Measurements from ENCODE around the gene RPS6KL1.
A peak's percentile ranks its signal among the peaks of the same experiment; 100 is the strongest.

Gene RPS6KL1

GRCh38 chr14:74888164-74889158 is 34.6 kb downstream of the RPS6KL1 start:
- Histone ChIP-seq H3K27ac (ENCODE audit: low read length) (no peak overlapping the region), H3K36me3 (ENCODE audit: control insufficient read depth, insufficient read depth, low read length) (peaks cover 24% of the 10 kb centered on the region), H3K4me3 (ENCODE audit: low read length) (no peak overlapping the region), H3K27me3 (ENCODE audit: control insufficient read depth, insufficient read depth, low read length) (no peaks in the 10 kb centered on the region), H3K9me3 (ENCODE audit: control insufficient read depth, insufficient read depth, low read length) (no peaks in the 10 kb centered on the region), H3K4me1 (ENCODE audit: control insufficient read depth, insufficient read depth, low read length) (peaks cover 10% of the 10 kb centered on the region; the same call in 1 of the 2 replicates)
- 100% methylated on average over 1 of the region's 12 CpGs for WGBS (ENCODE audit: insufficient coverage, insufficient read length)
- no peak for DNase-seq (ENCODE audit: low read depth, low spot score)

DNA sequence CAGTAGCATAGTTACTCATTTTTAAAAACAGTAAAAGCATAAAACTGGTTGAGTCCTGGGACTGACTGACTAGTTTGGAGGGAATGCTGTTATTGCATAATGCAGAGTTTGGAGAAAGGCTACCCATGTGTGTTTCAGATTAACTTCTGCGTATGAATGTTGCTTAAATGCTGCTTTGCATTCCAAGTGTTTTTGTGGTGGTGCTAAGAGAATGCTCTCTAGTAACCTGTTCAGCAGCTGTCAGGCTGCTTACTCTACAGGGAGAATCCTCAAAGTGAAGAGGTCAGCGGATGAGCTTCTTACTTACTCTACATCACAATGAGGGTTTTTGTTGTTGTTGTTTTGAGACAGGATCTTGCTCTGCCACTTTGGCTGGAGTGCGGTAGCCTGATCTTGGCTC is 37.1 kb downstream of the RPS6KL1 start:
- Histone ChIP-seq H3K4me1 (ENCODE audit: control insufficient read depth, insufficient read depth, low read length) (peaks cover 10% of the 10 kb centered on the region; the same call in 1 of the 2 replicates), H3K27ac (ENCODE audit: low read length) (peak overlapping the region; percentile 25)

GRCh38 chr14:74882103-74882920 is 40.7 kb downstream of the RPS6KL1 start:
- DNase-seq (ENCODE audit: low read depth, low spot score), result no peak
- H3K4me3 ChIP-seq (ENCODE audit: low read length), result peak overlapping the region; percentile 94
- H3K9me3 ChIP-seq (ENCODE audit: control insufficient read depth, insufficient read depth, low read length), result no peaks in the 10 kb centered on the region
- no peaks in the 10 kb centered on the region for H3K27me3 ChIP-seq (ENCODE audit: control insufficient read depth, insufficient read depth, low read length)
- WGBS (ENCODE audit: insufficient coverage, insufficient read length), result no CpG with 5 or more reads among the region's 49 CpGs
- no peaks in the 10 kb centered on the region for H3K36me3 ChIP-seq (ENCODE audit: control insufficient read depth, insufficient read depth, low read length)
- peaks cover 10% of the 10 kb centered on the region; the same call in 1 of the 2 replicates for H3K4me1 ChIP-seq (ENCODE audit: control insufficient read depth, insufficient read depth, low read length)
- H3K27ac ChIP-seq (ENCODE audit: low read length), result no peak overlapping the region

More for the DNA sequence above, 37.1 kb downstream of the RPS6KL1 start:
- no CpG with 5 or more reads among the region's 3 CpGs for WGBS (ENCODE audit: insufficient coverage, insufficient read length)
- peak; percentile 48 for DNase-seq (ENCODE audit: low read depth, low spot score)
- Histone ChIP-seq H3K9me3 (ENCODE audit: control insufficient read depth, insufficient read depth, low read length) (no peaks in the 10 kb centered on the region), H3K36me3 (ENCODE audit: control insufficient read depth, insufficient read depth, low read length) (peaks cover 10% of the 10 kb centered on the region), H3K27me3 (ENCODE audit: control insufficient read depth, insufficient read depth, low read length) (no peaks in the 10 kb centered on the region), H3K4me3 (ENCODE audit: low read length) (no peak overlapping the region)

DNA sequence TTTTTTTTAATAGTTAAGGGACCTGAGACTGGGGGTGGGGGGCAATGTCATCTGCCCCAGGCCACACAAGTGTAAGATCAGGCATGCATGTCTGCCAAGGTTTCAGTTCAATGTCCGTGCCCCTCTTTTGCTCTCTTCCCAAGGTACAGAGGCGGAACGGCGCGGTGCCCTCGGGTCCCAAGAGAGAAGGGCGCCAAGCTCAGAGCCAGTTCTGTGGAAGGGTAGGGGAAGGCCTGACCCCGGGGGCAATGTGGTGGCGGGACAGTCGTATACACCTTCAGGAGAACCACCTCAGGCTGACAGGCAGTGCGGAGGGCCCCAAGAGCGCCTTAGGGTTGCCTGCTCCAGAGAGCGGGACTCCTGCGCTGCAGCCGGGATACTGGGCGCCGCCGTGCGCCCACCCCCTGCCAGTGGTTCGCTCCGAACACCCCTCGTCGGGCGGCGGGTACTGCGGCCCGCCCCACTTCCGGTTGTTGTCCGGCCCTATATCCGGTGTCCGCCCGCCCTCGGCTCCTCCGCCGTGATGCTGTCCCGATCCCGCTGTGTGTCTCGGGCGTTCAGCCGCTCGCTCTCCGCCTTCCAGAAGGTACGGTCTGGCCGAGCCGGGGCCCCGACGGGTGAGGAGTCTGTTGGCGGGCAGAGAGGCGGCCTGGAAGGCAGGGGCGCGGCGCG is 41.5 kb downstream of the RPS6KL1 start, which contains the start of gene DLST:
DLST (plus strand) TSS at position 486 of the 672 bp plus-strand sequence; CDS start at position 524, 38 bp downstream.
- Histone ChIP-seq H3K36me3 (ENCODE audit: control insufficient read depth, insufficient read depth, low read length) (no peaks in the 10 kb centered on the region), H3K27ac (ENCODE audit: low read length) (no peak within 1 kb of the TSS), H3K4me3 (ENCODE audit: low read length) (peak within 1 kb of the TSS; percentile 94), H3K4me1 (ENCODE audit: control insufficient read depth, insufficient read depth, low read length) (peaks cover 10% of the 10 kb centered on the region; the same call in 1 of the 2 replicates), H3K27me3 (ENCODE audit: control insufficient read depth, insufficient read depth, low read length) (no peaks in the 10 kb centered on the region), H3K9me3 (ENCODE audit: control insufficient read depth, insufficient read depth, low read length) (no peaks in the 10 kb centered on the region)
- WGBS (ENCODE audit: insufficient coverage, insufficient read length), result no CpG with 5 or more reads among the region's 53 CpGs
- peak; percentile 63 for DNase-seq (ENCODE audit: low read depth, low spot score)

- Histone ChIP-seq H3K4me1 (ENCODE audit: control insufficient read depth, insufficient read depth, low read length) (peaks cover 3% of the 10 kb centered on the region; the same call in 1 of the 2 replicates), H3K36me3 (ENCODE audit: control insufficient read depth, insufficient read depth, low read length) (no peaks in the 10 kb centered on the region), H3K4me3 (ENCODE audit: low read length) (no peak overlapping the region), H3K27me3 (ENCODE audit: control insufficient read depth, insufficient read depth, low read length) (no peaks in the 10 kb centered on the region), H3K27ac (ENCODE audit: low read length) (no peak overlapping the region), H3K9me3 (ENCODE audit: control insufficient read depth, insufficient read depth, low read length) (no peaks in the 10 kb centered on the region)
- WGBS (ENCODE audit: insufficient coverage, insufficient read length), result no CpG with 5 or more reads among the region's 3 CpGs
- DNase-seq (ENCODE audit: low read depth, low spot score), result no peak
Measured at GRCh38 chr14:74879427-74880182, 43.5 kb downstream of the RPS6KL1 start.

DNA sequence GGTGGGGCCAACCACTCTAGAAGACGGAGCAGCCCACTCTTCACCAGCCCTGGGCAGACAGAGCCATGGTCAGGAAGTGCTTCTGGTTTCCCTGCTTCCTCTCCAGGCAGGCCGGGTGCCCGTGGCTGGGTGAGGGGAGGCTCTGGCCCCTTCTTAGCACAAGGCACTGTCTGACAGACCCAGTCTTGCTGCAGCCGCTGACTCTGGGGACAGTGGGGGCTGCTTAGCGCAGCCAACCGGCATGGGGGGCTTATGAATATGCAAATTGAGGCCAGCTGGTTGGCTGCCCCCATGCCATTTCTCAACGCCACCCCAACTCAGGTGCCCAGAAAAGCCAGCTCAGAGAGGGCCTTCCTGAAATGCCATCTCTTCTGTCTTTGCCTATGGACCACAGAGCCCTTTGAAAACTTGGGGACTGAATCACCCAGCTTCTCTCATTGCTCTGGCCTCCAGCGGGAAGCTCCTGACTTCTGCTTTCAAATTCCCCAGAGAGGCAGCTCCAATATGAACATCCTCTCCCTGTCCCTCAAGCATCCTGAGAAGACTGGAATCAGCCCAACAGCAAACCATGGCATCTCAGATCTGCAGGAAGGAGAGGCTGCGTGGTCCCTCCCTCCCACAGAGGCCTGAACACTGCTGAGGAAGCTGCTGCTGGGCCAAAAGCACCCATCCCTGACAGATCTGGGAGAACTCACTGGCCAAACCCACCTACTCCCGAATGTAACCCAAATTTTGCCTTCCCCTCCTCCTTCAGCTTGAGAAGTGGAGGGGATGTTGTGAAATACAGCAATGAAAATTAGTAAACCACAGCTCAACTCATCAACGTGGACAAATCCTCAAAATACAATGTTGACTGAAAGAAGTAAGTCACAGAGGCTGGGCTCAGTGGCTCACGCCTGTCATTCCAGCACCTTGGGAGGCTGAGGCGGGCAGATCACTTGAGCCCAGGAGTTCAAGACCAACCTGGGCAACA is 46.8 kb downstream of the RPS6KL1 start, which contains the start of gene PROX2:
PROX2 (minus strand) TSS at position 205 of the 973 bp plus-strand sequence. CDS start 12,311 bp downstream, outside the sequence.
- no peak within 1 kb of the TSS for H3K4me3 ChIP-seq (ENCODE audit: low read length)
- no peak for DNase-seq (ENCODE audit: low read depth, low spot score)
- H3K36me3 ChIP-seq (ENCODE audit: control insufficient read depth, insufficient read depth, low read length), result no peaks in the 10 kb centered on the region
- WGBS (ENCODE audit: insufficient coverage, insufficient read length), result no CpG with 5 or more reads among the region's 13 CpGs
- H3K27me3 ChIP-seq (ENCODE audit: control insufficient read depth, insufficient read depth, low read length), result no peaks in the 10 kb centered on the region
- H3K4me1 ChIP-seq (ENCODE audit: control insufficient read depth, insufficient read depth, low read length), result no peaks in the 10 kb centered on the region
- no peaks in the 10 kb centered on the region for H3K9me3 ChIP-seq (ENCODE audit: control insufficient read depth, insufficient read depth, low read length)
- H3K27ac ChIP-seq (ENCODE audit: low read length), result no peak within 1 kb of the TSS

DNA sequence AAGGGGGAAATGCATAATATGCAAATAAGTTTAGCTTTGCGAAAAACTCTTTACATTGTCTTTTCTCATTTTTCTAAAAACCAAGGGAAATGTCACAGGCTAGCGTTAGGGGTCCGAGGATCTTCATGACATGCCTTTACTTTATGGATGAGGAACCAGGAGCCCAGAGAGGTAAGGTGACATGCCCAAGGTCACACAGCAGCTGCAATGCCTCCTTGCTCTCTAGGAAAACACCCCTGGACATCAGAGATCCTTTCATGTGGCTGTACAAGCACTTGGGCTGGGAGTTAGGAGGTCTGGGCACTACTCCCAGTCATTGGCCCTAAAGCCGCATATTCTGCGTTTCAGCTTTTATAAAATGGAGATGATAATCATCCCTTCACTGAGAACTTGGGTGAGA is 47.9 kb downstream of the RPS6KL1 start:
- no CpG with 5 or more reads among the region's 5 CpGs for WGBS (ENCODE audit: insufficient coverage, insufficient read length)
- Histone ChIP-seq H3K27ac (ENCODE audit: low read length) (no peak overlapping the region), H3K4me3 (ENCODE audit: low read length) (no peak overlapping the region), H3K9me3 (ENCODE audit: control insufficient read depth, insufficient read depth, low read length) (no peaks in the 10 kb centered on the region), H3K36me3 (ENCODE audit: control insufficient read depth, insufficient read depth, low read length) (no peaks in the 10 kb centered on the region), H3K4me1 (ENCODE audit: control insufficient read depth, insufficient read depth, low read length) (no peaks in the 10 kb centered on the region), H3K27me3 (ENCODE audit: control insufficient read depth, insufficient read depth, low read length) (no peaks in the 10 kb centered on the region)
- no peak for DNase-seq (ENCODE audit: low read depth, low spot score)

DNA sequence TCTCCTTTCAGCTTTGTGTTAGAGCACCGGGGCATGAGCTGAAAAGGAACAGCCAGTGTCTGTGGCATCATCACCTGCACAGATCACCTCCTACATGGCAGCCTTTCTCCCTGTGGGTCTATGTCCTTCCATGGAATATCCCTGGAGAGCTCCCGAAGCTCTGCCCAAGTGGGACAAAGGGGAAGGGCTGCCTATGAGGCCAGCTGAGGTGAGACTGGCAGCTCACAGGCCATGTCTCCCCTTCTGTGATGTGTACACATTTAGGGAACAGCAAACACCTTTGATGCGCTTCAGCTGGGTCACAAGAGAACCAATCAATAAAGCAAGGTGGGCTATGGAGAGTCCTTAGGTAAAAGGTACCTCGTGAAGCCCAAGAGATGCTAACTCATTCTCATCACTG is 51.2 kb downstream of the RPS6KL1 start:
- WGBS (ENCODE audit: insufficient coverage, insufficient read length), result no CpG with 5 or more reads among the region's 4 CpGs
- DNase-seq (ENCODE audit: low read depth, low spot score), result no peak

GRCh38 chr14:74868739-74869138 is 54.3 kb downstream of the RPS6KL1 start:
- DNase-seq (ENCODE audit: low read depth, low spot score), result no peak
- Histone ChIP-seq H3K9me3 (ENCODE audit: control insufficient read depth, insufficient read depth, low read length) (no peaks in the 10 kb centered on the region), H3K36me3 (ENCODE audit: control insufficient read depth, insufficient read depth, low read length) (no peaks in the 10 kb centered on the region), H3K4me1 (ENCODE audit: control insufficient read depth, insufficient read depth, low read length) (no peaks in the 10 kb centered on the region), H3K27me3 (ENCODE audit: control insufficient read depth, insufficient read depth, low read length) (no peaks in the 10 kb centered on the region), H3K4me3 (ENCODE audit: low read length) (no peak overlapping the region), H3K27ac (ENCODE audit: low read length) (no peak overlapping the region)
- no CpG with 5 or more reads among the region's 8 CpGs for WGBS (ENCODE audit: insufficient coverage, insufficient read length)

More for the DNA sequence above, 51.2 kb downstream of the RPS6KL1 start:
- H3K36me3 ChIP-seq (ENCODE audit: control insufficient read depth, insufficient read depth, low read length), result no peaks in the 10 kb centered on the region
- H3K4me3 ChIP-seq (ENCODE audit: low read length), result no peak overlapping the region
- H3K27me3 ChIP-seq (ENCODE audit: control insufficient read depth, insufficient read depth, low read length), result no peaks in the 10 kb centered on the region
- H3K9me3 ChIP-seq (ENCODE audit: control insufficient read depth, insufficient read depth, low read length), result no peaks in the 10 kb centered on the region
- no peaks in the 10 kb centered on the region for H3K4me1 ChIP-seq (ENCODE audit: control insufficient read depth, insufficient read depth, low read length)
- H3K27ac ChIP-seq (ENCODE audit: low read length), result no peak overlapping the region

All from iPS DF 6.9 (cell line).